Ishikawa (cell line): ENCODE data around the gene SORCS3.

Source experiments
- CEBPB ChIP-seq: IDR thresholded peaks from 2 replicates; pipeline ENCODE4 v1.6.1; 2012
- CREB1 ChIP-seq: IDR thresholded peaks from 2 replicates; pipeline ENCODE4 v1.6.1; 2012; ENCODE audit warnings: low read depth
- RAD21 ChIP-seq: IDR thresholded peaks from 2 replicates; pipeline ENCODE4 v1.6.1; 2012; ENCODE audit warnings: low read depth
- TAF1 ChIP-seq: IDR thresholded peaks from 2 replicates; pipeline ENCODE4 v1.6.1; 2012; ENCODE audit warnings: low read depth, mild to moderate bottlenecking
- USF1 ChIP-seq: IDR thresholded peaks from 2 replicates; pipeline ENCODE4 v1.6.1; 2012
- YY1 ChIP-seq: IDR thresholded peaks from 2 replicates; pipeline ENCODE4 v1.6.1; 2012; ENCODE audit warnings: low read depth

- no peak for TF ChIP-seq TAF1
- no peak for TF ChIP-seq RAD21
- TF ChIP-seq CEBPB, result no peak
- TF ChIP-seq YY1, result no peak
- no peak for TF ChIP-seq USF1
- no peak for TF ChIP-seq CREB1
These were observed 480.7 kb downstream of the SORCS3 start for GRCh38 chr10:105121743-105122142.
